MG63 (cell line): Measurements from ENCODE around the gene RAB28. TPM values are rescaled to one million over a fixed set of nuclear protein-coding genes. Genes with fewer than 3 reads are reported as not detected.

ENCODE experiments used
- DNase-seq: peaks from one replicate; pipeline ENCODE4 v3.0.0-alpha.2; 2020
- H3K27me3 ChIP-seq: fragments of 250-450 bp; sonication (Bioruptor Pico); 2 replicates; pipeline ENCODE4 v1.5.1; 2020; ENCODE audit warnings: mild to moderate bottlenecking, moderate library complexity
- H3K36me3 ChIP-seq: fragments of 250-450 bp; sonication (Bioruptor Pico); 2 replicates; pipeline ENCODE4 v1.5.1; 2020; ENCODE audit warnings: mild to moderate bottlenecking, moderate library complexity
- H3K4me3 ChIP-seq: fragments of 250-450 bp; sonication (Bioruptor Pico); 2 replicates; pipeline ENCODE4 v1.5.1; 2020; ENCODE audit warnings: mild to moderate bottlenecking, moderate library complexity
- H3K9me3 ChIP-seq: fragments of 250-450 bp; sonication (Bioruptor Pico); 2 replicates; pipeline ENCODE4 v1.5.1; 2020; ENCODE audit warnings: mild to moderate bottlenecking, moderate library complexity
- total RNA-seq: library from RNA; depleted of rRNA; stranded (reverse); fragments of >200 nt; shearing (Covaris generic); gene quantifications from 2 replicates; pipeline ENCODE4 v1.2.3, GENCODE V29; 2014; ENCODE audit warnings: low replicate concordance

The RAB28 gene
- total RNA-seq, 1 experiment from 2014 or later = 9.5 TPM

DNA sequence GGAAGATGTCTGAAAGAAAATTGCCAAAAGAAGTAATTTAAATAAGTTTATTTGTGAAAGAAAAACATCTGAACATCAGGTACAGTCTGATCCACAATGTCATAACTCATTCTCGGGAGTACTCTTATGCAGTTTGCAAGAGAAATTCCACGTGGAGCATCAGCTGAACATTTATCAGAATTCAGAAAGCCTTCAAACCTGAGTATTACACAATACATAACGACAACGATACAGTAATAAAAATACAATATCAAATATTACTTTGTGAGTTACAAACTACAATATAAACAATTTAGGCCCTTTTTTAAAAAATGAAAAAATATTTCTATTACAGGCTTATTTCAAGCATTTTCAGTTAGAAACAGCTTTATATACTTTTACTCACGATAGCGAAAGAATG, 116.4 kb downstream of the RAB28 start:
- no peak for DNase-seq
- no peaks in the 10 kb centered on the region for H3K36me3 ChIP-seq
- no peaks in the 10 kb centered on the region for H3K9me3 ChIP-seq
- H3K4me3 ChIP-seq = no peak overlapping the region
- H3K27me3 ChIP-seq = no peaks in the 10 kb centered on the region

DNA sequence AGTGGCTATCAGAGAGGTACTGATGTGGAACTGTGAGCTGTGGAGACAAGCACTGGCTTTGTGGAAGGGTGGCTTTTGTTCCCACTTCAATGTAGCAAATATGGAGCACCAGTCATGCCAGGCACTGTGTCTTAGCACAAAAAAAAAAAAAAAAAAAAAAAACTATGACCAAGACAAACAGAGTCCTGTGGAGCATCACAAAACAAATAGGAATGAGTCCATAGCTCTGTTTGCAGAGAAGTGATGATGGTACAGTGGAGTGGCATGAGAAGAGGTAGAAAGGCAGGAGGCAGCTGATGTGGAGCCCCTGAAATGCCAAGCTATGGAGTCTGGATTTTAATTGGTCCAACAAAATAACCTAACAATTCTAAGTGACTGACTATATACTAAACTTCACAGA, 116.9 kb downstream of the RAB28 start:
- no peak for DNase-seq
- Histone ChIP-seq H3K27me3 (no peaks in the 10 kb centered on the region), H3K4me3 (no peak overlapping the region), H3K9me3 (no peaks in the 10 kb centered on the region), H3K36me3 (no peaks in the 10 kb centered on the region)

DNA sequence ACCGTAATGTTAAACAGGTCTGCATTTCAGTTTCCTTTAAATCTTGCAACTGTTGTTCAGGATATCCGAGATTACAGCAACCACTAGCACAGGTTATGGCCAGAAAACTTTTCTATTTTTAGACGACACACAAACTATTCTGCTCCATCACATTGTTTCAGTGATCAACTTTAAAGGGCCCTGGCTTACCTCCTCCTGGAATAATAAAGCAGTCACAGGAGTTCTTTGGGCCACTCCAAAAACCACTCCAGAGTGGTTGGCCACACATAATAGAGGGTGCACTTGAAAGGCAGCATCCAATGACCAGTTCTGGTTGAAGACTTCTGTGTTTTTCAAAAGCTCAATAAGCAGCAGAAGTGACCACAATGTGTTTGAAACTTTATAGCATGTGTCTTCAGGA, 118.9 kb downstream of the RAB28 start:
- Histone ChIP-seq H3K9me3 (no peaks in the 10 kb centered on the region), H3K27me3 (no peaks in the 10 kb centered on the region), H3K4me3 (no peak overlapping the region), H3K36me3 (no peaks in the 10 kb centered on the region)
- no peak for DNase-seq

DNA sequence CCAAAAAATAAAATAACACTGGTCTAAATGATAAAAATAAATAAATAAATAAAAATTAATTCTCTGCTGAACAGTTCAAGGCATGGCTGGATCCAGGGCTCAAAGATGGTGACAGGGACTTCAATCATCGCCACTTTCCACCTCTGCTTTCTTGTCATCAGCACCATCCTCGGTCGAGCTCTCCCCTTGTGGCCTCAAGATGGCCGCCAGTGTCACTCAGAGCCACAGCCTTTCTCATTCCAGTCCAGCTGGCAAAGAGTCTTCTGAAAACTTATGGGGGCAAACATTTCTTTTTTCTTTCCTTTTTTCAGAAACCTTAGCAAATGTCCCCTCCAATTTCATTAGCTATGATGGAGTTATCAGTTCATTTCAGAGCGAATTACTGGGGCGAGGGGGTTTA, 119.5 kb downstream of the RAB28 start:
- Histone ChIP-seq H3K4me3 (no peak overlapping the region), H3K27me3 (no peaks in the 10 kb centered on the region), H3K36me3 (no peaks in the 10 kb centered on the region), H3K9me3 (no peaks in the 10 kb centered on the region)
- DNase-seq = no peak

DNA sequence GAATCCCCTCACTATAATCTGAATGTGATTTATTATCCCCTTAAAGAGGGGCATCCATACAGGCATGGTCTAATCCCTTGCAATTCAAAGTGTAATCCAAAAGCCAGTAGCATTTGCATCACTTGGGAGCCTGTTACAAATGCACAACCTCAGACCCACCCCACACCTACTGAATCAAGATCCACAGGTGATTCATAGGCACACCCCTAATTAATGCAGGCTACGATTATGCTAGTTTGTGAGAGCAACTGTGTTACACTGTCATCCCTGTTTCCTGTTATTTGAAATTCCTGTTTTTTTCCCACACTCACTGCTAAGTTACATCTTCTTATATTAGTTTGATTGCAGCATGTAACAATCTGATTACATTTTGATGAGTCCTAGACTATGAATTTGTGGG, 120.0 kb downstream of the RAB28 start:
- DNase-seq = no peak
- no peaks in the 10 kb centered on the region for H3K27me3 ChIP-seq
- no peak overlapping the region for H3K4me3 ChIP-seq

DNA sequence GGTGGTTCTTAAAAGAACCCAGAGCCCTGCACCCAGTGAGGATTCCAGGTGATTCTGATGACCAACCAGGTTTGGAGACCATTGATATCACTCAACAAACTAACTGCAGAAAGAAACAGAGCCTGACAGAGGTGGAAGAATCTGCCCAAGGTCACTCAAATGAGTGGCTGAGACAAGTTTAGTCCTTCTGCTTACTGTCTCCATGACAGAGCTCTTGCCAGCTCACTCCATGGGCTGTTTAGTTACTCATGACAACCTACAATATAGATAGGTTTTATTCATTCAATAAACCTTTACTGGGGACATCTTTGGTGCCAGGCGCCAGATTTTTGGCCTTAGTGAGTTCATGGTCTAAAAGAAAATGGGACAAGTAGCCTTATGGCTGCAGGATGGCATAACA, 124.3 kb downstream of the RAB28 start:
- Histone ChIP-seq H3K36me3 (no peaks in the 10 kb centered on the region), H3K4me3 (no peak overlapping the region), H3K9me3 (no peaks in the 10 kb centered on the region), H3K27me3 (no peaks in the 10 kb centered on the region)
- DNase-seq = no peak

More for the DNA sequence above, 120.0 kb downstream of the RAB28 start:
- H3K36me3 ChIP-seq = no peaks in the 10 kb centered on the region
- H3K9me3 ChIP-seq = no peaks in the 10 kb centered on the region

DNA sequence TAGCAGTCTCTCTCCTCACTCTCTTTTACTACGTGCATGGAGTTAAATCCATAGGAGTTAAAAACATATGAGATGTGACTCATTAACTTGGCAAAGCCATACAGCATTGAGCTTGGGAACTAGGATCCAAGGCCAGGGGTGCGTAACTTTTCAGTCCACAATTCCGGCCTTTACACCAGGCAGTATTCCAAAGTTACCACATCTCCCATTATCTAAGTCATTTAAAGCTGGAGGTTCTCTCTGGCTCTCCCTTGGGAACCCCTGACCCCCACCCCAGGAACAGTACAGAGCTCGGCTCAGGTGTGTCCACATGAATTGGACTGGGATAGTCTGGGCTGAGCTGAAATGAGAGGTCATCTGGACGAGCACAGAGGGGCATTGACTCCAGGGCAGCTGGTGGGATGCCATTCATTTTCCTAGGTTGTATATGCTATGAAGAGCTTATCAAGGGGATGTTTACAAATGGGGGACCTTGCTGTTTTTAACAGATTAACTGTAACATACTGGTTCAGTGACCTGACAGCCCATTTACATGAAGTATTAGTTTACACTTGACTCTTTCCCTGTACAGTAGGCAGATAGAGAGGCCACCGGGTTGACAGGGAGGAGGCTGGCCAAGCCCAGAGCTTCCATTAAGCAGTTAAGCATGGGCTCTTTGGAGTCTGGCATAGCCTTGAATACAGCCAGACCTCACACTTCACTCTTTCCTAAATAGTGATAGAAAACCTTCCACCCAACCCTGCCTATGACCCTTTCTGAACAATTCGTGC, 128.8 kb downstream of the RAB28 start:
- no peak overlapping the region for H3K4me3 ChIP-seq
- DNase-seq = peak; percentile 42
- no peaks in the 10 kb centered on the region for H3K36me3 ChIP-seq
- H3K9me3 ChIP-seq = no peaks in the 10 kb centered on the region
- H3K27me3 ChIP-seq = no peaks in the 10 kb centered on the region

DNA sequence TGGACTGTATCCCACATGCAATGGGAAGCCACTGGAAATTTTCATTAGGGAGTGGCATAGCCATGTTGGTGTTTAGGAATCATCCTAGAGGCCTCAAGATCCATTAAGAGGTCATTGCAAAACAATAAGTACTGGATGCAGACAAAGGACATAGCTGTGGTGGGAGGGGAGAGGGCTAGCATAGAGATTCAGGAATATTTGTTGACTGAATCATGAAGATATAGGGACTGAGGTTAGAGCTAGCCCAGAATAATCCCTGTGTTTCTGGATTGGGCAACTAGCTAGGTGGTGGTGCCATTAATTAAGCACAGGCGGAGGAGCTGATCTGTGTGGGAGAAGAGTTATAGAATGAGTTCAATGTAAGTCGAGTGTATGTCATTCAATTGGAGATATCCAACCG, 135.0 kb downstream of the RAB28 start:
- H3K9me3 ChIP-seq = no peaks in the 10 kb centered on the region
- no peaks in the 10 kb centered on the region for H3K27me3 ChIP-seq
- H3K36me3 ChIP-seq = no peaks in the 10 kb centered on the region
- H3K4me3 ChIP-seq = no peak overlapping the region
- DNase-seq = no peak

DNA sequence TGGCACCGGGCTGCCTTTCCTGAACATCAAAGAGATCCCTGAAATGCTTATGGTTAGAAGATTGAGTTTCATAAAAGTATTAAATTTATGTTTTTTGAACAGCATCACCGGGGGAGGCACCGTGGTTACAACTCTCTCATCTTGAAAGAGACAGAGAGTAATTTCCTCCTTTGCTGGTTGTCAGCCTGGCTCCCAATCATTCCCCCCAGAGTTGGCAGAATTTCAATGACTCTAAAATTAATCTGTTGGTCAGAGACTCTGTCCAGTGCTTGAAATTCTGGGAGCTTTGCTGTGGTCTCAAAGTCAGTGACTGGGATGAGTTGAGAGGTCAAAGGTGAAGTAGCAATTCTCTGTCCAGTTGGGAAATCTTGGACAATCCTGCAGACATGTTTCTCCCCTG, 135.9 kb downstream of the RAB28 start:
- no peaks in the 10 kb centered on the region for H3K9me3 ChIP-seq
- H3K27me3 ChIP-seq = no peaks in the 10 kb centered on the region
- DNase-seq = peak; percentile 5
- no peak overlapping the region for H3K4me3 ChIP-seq
- H3K36me3 ChIP-seq = no peaks in the 10 kb centered on the region

DNA sequence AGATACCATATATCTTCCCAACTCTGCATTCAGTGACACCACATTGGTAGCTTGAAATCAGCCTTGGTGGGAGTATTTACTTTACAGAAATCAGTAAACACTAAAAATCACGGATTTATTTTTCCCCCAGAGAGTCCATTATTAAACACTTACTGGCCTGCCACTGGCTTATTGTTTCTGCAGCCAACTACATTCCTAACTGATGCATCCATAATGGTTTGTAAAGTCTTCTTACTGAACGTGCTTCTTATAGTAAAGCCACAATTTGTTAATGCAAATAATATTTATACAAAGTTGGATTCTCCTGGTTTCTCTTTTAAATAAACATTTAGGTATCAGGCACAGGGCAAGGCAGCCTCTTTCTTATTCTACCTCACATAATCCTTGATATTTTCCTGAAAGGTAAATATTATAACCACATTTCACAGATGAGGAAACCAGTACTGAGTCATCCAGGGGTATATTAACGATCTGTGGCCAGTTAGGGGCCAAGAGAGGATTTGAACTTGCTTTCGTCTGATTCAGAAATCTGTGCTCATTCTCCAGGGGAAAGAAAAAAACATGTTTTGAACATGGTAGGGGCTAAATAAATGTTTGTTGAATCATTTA, 136.5 kb downstream of the RAB28 start:
- H3K27me3 ChIP-seq = no peaks in the 10 kb centered on the region
- peak; percentile 7 for DNase-seq
- no peaks in the 10 kb centered on the region for H3K36me3 ChIP-seq
- H3K9me3 ChIP-seq = no peaks in the 10 kb centered on the region
- H3K4me3 ChIP-seq = no peak overlapping the region

DNA sequence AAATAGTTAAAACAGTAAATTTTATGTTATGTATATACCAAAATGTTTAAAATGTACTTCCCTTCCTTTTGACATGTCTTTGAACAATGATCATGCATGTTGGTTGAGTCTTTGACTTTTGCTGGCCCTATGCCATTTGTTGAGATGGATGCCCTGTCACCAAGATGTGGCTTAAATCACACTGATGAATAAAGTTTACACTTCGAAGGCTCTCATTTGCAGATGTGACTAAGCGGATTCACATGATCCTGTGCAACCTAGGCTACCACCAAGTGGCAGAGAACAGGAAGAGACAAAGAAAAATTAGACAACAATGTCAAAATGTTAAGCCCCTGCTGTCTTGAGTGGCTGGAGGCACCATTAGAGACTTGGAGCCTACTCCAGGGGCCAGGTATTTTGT, 139.9 kb downstream of the RAB28 start:
- no peaks in the 10 kb centered on the region for H3K27me3 ChIP-seq
- no peak for DNase-seq
- H3K9me3 ChIP-seq = no peaks in the 10 kb centered on the region
- H3K4me3 ChIP-seq = no peak overlapping the region
- no peaks in the 10 kb centered on the region for H3K36me3 ChIP-seq

DNA sequence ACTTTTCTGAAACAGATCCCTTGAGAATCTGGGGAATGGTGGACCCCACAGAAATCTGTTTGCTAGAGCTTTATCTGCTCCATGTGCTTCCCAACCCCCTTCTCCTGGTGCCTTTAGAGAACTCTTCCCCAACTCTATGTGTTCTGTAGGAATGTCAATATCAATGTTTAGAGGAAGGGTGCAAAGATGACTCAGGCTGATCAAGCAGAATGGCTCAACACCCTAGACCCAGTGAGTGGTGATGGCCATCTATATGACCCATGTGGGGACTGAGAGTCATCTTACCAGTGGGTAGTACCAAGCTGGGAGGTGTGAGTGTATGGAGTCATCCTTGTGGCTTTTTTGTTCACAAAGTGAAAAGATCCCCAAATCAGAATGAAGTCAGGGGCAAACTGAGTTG, 143.5 kb downstream of the RAB28 start:
- DNase-seq = no peak
- H3K27me3 ChIP-seq = no peaks in the 10 kb centered on the region

DNA sequence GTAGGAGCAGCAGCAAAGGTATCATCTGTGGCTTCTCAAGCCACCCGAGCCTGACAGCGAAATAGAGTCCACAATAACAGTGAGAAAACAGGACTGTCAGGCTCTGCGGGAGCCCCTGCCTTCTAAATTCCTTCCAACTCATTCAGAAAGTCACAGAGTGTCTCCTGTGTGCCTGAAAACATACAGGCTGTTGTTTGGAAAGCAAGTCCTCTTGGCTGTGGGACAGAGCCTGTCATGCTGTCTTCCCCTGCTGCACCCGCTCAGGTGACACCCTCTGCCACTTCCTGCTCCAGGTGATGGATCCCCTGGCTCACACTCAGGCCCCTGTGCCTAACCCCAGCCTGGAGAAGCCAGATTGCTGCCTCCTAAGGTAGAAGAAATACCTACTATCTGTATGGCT, 152.3 kb downstream of the RAB28 start:
- Histone ChIP-seq H3K4me3 (no peak overlapping the region), H3K36me3 (no peaks in the 10 kb centered on the region), H3K27me3 (no peaks in the 10 kb centered on the region), H3K9me3 (no peaks in the 10 kb centered on the region)
- DNase-seq = no peak

More for the DNA sequence above, 143.5 kb downstream of the RAB28 start:
- H3K9me3 ChIP-seq = no peaks in the 10 kb centered on the region
- no peaks in the 10 kb centered on the region for H3K36me3 ChIP-seq
- no peak overlapping the region for H3K4me3 ChIP-seq

DNA sequence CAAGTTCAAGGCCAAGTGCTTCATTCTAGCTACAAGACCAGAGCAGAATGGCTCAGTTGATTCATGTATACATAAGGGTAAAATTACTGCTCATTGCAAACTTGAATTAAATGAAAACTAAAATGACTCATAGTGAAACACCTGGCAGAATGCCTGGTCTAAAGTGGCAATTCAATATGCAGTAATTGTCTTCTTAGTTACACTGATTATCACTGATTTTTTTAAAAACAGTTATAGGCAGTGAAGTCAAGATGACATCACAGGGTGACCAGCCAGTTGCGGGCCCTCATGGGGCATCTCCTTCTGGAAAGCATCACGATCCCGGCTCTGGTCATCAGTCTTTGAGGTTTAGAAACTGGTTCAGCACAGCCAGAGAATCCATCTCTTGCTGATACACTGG, 154.2 kb downstream of the RAB28 start:
- Histone ChIP-seq H3K4me3 (no peak overlapping the region), H3K36me3 (no peaks in the 10 kb centered on the region), H3K9me3 (no peaks in the 10 kb centered on the region), H3K27me3 (no peaks in the 10 kb centered on the region)
- DNase-seq = peak; percentile 36

DNA sequence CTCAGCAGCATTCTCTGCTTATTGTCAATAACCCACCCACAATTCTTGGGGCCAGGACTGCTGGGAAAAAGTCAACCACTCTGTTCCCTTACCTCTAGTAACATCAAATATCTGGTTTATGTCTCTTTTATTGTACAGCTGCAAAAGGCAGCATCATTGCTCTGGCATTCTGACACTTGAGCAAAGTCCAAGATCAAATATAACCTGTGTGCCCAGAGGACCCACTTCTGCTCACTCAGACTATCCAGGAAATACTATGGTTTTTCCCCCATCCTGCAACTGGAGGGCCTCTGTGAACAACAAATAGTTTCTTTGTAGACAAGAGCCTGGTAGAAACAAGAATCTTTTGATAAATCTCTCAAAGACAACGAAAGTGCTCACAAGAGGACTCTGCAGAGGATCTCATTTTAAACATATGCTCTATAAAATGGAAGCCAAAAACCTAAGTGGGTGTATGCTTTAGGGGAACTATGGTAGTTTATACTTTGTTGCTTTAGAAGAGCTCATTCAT, 154.7 kb downstream of the RAB28 start:
- Histone ChIP-seq H3K4me3 (no peak overlapping the region), H3K36me3 (no peaks in the 10 kb centered on the region), H3K27me3 (no peaks in the 10 kb centered on the region), H3K9me3 (no peaks in the 10 kb centered on the region)
- DNase-seq = no peak

DNA sequence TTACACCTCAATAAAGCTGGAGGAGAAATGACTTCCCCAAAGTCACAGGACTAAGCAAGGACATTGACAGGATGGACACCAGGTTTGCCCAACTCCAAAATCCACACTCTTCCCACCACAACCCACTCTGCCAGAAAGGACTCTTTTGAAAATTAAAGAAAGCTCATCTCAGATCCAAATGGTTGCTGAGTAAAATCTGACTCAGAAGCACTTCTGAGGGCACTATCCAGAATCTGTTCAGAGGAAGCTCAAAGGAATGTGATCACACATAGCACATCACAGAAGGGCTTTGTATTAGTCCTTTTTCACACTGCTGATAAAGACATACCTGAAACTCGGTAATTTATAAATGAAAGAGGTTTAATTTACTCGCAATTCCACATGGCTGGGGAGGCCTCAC, 155.5 kb downstream of the RAB28 start:
- no peaks in the 10 kb centered on the region for H3K36me3 ChIP-seq
- no peaks in the 10 kb centered on the region for H3K27me3 ChIP-seq
- DNase-seq = no peak
- H3K4me3 ChIP-seq = no peak overlapping the region
- no peaks in the 10 kb centered on the region for H3K9me3 ChIP-seq

DNA sequence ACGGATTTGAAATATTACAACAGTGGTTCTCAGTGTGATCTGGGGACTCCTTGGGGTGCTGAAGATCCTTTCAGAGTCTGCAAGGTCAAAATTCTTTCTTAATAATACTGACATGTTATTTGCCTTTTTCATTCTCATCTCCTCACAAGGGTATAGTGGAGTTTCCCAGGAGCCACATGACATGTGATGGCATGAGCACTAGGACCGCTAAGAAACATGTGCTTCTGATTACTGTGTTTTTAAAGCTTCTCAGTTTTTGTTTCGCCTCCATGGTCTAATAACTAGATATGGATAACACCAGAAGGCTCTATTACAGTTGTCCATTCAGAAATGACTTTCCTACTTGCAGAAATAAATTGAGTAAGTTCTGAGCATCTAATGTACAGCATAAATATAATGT, 156.1 kb downstream of the RAB28 start:
- H3K4me3 ChIP-seq = no peak overlapping the region
- no peaks in the 10 kb centered on the region for H3K9me3 ChIP-seq
- no peaks in the 10 kb centered on the region for H3K27me3 ChIP-seq
- H3K36me3 ChIP-seq = no peaks in the 10 kb centered on the region
- no peak for DNase-seq

DNA sequence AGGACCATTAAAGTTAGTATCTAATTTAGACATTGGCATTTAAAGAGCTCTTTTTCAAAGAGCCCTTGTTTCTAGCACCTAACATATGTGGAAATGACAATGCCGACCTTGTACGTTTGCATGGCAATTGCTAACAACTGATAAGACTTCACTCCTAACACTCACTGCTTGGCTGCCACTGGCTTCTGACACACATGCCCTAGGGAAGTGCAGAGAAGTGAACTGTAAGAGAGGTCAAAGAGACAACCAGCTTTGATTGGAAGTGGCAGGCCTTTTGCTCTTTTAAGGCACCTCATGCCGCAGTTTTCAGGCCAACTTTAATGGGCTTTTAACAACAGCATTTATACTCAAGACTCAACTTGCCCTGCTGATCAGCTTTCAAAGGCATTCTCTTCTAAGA, 158.4 kb downstream of the RAB28 start:
- DNase-seq = no peak
- H3K36me3 ChIP-seq = no peaks in the 10 kb centered on the region
- H3K9me3 ChIP-seq = no peaks in the 10 kb centered on the region
- no peak overlapping the region for H3K4me3 ChIP-seq
- no peaks in the 10 kb centered on the region for H3K27me3 ChIP-seq
